ENCODE data around the gene VPS11.

The VPS11 gene

GRCh38 chr11:119106564-119107537 lies 39.2 kb downstream of the VPS11 start, which contains the start of gene C2CD2L:
Gene C2CD2L, plus strand, starts transcription at chr11:119107344. Its CDS starts 398 bp downstream, at chr11:119107742.
- DNase-seq: peak; percentile 82

GRCh38 chr11:119107538-119108145 lies 40.0 kb downstream of the VPS11 start:
- DNase-seq: no peak

DNA sequence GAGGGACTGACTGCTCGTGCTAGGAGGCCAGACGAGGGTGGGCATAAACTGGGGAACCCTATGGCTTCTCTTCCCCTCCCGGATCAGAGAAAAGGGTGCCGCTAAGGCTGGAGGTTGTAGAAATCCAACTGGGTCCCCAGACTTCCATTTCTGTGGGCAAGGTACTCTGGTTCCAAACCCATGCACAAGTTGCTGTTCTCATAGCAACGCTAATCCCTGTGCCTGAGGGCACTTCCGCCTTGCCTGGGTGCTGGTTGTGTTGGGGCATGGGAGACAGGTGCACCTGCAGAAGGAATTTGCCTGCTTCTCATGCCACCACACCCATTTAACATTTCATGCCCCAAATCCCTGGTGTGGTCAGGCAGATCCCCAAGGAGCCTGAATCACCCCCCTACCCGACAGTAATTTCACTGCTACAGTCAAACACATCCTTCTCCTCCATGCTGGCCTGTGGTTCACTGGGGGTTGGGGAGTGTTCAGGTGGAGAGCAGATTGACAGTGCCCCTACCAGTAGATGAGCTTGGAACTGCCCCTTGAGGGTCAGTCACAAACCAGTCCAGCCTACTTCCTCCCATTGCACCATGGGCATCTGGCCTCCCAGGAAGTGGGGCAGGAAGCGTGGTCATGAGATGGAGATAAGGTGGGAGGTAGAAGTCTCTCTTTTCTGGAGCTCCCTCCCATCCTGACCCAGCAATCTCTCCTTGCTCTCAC lies 40.7 kb downstream of the VPS11 start:
- DNase-seq: no peak

GRCh38 chr11:119108857-119109221 lies 41.2 kb downstream of the VPS11 start:
- DNase-seq: no peak

DNA sequence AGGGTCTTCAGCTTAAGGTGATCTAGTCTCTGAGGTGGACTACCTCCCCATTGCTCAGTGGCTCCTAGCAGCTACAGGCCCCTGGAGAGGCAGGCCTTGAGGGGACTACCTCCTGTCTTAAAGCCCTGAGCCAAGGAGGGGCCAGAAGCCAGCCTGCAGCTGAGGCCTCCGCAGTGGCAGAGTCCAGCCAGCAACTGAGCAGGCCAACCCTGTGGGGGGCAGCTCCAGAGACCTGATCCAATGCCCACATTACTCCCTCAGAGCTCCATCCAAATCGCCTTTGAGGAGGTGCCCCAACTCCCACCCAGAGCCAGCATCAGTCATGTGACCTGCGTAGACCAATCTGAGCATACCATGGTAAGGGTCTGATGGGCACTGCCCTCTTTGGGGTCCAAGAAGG lies 42.2 kb downstream of the VPS11 start:
- DNase-seq: no peak

GRCh38 chr11:119110439-119110838 lies 42.8 kb downstream of the VPS11 start:
- no peak for DNase-seq

- no peak for DNase-seq
Measured at GRCh38 chr11:119111361-119111925, 43.8 kb downstream of the VPS11 start.

- DNase-seq: no peak
Measured at GRCh38 chr11:119112314-119113020, 44.8 kb downstream of the VPS11 start.

DNA sequence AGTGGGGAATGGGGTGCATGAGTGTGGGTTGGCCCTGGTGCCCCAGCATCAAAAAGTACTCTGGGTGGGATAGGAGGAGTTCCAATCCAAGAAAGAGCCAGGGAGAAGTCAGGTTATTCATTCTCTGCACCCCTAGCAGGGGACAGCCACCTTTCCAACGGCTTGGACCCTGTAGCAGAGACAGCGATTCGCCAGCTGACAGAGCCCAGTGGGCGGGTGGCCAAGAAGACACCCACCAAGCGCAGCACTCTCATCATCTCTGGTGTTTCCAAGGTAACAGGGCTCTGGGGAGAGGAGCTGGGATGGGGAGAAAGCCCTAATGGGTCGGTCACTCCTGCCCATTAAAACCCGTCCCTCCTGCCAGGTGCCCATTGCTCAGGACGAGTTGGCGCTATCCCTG lies 46.1 kb downstream of the VPS11 start:
- no peak for DNase-seq

- DNase-seq: no peak
Measured at GRCh38 chr11:119114351-119114750, 46.7 kb downstream of the VPS11 start.

GRCh38 chr11:119115484-119116234 lies 48.0 kb downstream of the VPS11 start:
- DNase-seq: no peak

GRCh38 chr11:119116235-119116594 lies 48.6 kb downstream of the VPS11 start:
- no peak for DNase-seq

- no peak for DNase-seq
Measured at GRCh38 chr11:119116601-119117000, 49.0 kb downstream of the VPS11 start.

GRCh38 chr11:119117004-119117706 lies 49.5 kb downstream of the VPS11 start:
- no peak for DNase-seq

- DNase-seq: no peak
Measured at GRCh38 chr11:119118227-119118626, 50.6 kb downstream of the VPS11 start.

GRCh38 chr11:119118946-119119345 lies 51.3 kb downstream of the VPS11 start:
- no peak for DNase-seq

DNA sequence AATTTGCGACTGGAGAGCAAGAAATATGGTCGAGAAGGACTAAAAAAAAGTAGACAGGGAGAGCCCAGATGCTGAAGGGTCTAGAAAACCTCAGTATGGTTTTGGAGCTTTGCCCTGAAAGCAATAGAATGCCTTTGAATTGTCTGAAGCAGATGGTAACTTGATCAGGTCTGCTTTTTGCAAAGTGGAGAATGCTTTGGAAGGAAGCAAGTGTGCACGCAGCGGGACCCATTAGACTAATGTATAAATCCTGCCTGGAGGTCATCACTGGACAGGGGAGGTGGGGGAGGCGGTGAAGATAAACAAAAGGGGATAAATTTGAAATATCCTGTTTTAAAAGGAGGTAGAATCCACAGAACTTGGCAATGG lies 53.0 kb downstream of the VPS11 start:
- no peak for DNase-seq

DNA sequence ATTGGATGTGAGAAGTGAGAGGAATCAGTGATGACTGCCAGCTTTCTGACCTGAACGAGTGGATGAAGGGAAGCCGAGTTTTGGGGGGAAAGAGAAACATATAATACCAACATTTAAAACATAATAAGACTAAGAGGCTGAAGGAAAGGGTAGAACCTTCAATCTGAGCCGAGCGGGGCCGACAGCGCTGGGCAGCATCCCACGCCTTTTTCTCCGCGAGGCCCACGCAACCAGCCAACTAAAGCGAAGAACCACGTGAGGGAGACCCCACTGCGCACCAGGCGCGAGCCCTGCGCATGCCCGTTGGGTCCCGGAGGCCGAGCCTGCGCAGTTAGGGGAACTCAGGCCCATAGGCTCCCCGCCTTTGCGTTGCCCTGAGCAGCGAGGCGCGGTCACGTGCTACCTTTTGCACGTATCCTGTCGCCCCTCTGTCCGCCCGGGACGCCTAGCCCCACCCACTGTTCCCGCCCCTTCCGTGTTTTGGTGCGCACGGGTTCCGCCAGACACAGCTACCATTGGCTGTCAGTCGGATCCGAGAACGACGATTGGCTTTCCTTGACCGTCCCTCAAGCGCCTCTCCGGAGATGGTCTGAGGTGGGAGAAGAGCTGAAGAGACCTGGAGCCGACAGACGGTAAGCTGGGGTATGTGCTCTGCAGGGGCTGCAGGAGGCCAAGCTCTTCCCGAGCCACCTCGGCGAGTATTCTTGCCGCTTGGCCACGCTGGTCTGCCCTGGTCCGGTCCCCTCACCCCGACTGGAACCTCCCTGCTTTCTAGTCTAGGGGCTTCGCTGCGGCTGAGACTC lies 53.6 kb downstream of the VPS11 start, which contains the start of gene HINFP:
Gene HINFP (plus strand): TSS at position 573 of the 803 bp plus-strand sequence. CDS start 5,365 bp downstream, outside the sequence.
- peak; percentile 99 for DNase-seq

GRCh38 chr11:119121811-119122124 lies 54.1 kb downstream of the VPS11 start:
- no peak for DNase-seq

DNA sequence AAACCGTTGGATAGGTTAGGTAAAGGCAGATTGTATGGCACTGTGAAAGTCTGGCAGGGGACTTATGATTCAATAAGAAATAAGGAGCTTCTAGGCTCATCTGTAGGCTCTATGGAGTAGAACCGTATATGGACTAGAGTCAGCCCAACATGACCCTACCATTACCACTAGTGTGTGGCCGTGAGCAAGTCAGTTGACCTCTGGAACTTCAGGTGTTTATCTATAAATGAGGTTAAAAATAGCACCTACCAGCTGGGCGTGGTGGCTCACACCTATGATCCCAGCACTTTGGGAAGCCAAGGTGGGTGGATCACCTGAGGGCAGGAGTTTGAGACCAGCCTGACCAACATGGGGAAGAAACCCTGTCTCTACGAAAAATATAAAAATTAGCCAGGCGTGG lies 58.2 kb downstream of the VPS11 start:
- no peak for DNase-seq
